HG03135 (cell line): Measurements from ENCODE around the gene PLPPR2.
"Not testable (repeated sequence)": the region's sequence is repeated elsewhere in the genome, so short reads cannot be mapped to it uniquely, and the experiment has no call there.

Source experiments
- ATAC-seq: cut with Tn5 transposase; IDR thresholded peaks from one replicate; pipeline ENCODE4 v1.9.1; 2021; ENCODE audit warnings: mild to moderate bottlenecking, moderate library complexity; ENCODE audit not compliant: unreplicated experiment

The PLPPR2 gene

GRCh38 chr19:11370744-11371143 lies 15.5 kb downstream of the PLPPR2 start:
- no peak for ATAC-seq

- ATAC-seq = no peak
Measured at GRCh38 chr19:11373166-11373884, 18.1 kb downstream of the PLPPR2 start.

GRCh38 chr19:11373885-11374432 lies 18.7 kb downstream of the PLPPR2 start:
- no peak for ATAC-seq

- peak; percentile 83 for ATAC-seq
Measured at GRCh38 chr19:11374433-11375142, 19.4 kb downstream of the PLPPR2 start, which contains the start of gene SWSAP1. SWSAP1 (plus strand) TSS chr19:11374666; CDS start chr19:11374681, 15 bp downstream.

- peak; percentile 27 for ATAC-seq
Measured at GRCh38 chr19:11375143-11375948, 20.1 kb downstream of the PLPPR2 start.

- no peak for ATAC-seq
Measured at GRCh38 chr19:11377237-11377636, 22.0 kb downstream of the PLPPR2 start.

GRCh38 chr19:11377756-11378155 lies 22.5 kb downstream of the PLPPR2 start:
- ATAC-seq = no peak

GRCh38 chr19:11378319-11379189 lies 23.3 kb downstream of the PLPPR2 start:
- no peak for ATAC-seq

- ATAC-seq = not testable (repeated sequence)
Measured at GRCh38 chr19:11379269-11379845, 24.1 kb downstream of the PLPPR2 start.

GRCh38 chr19:11379857-11380350 lies 24.7 kb downstream of the PLPPR2 start:
- ATAC-seq = no peak

GRCh38 chr19:11380653-11381537 lies 25.7 kb downstream of the PLPPR2 start:
- peak; percentile 67 for ATAC-seq

GRCh38 chr19:11382898-11383705 lies 27.9 kb downstream of the PLPPR2 start:
- no peak for ATAC-seq

GRCh38 chr19:11383706-11384048 lies 28.4 kb downstream of the PLPPR2 start:
- no peak for ATAC-seq

- ATAC-seq = no peak
Measured at GRCh38 chr19:11384778-11385129, 29.5 kb downstream of the PLPPR2 start.

- no peak for ATAC-seq
Measured at GRCh38 chr19:11387162-11388034, 32.2 kb downstream of the PLPPR2 start.

- ATAC-seq = no peak
Measured at GRCh38 chr19:11390359-11390758, 35.1 kb downstream of the PLPPR2 start.
